GM21528 (cell line): ENCODE measurements around the gene SP1.
"Not testable (repeated sequence)": the region's sequence is repeated elsewhere in the genome, so short reads cannot be mapped to it uniquely, and the experiment has no call there.

ENCODE experiments used
- ATAC-seq: cut with Tn5 transposase; IDR thresholded peaks from one replicate; pipeline ENCODE4 v1.9.1; 2021; ENCODE audit warnings: mild to moderate bottlenecking, moderate library complexity; ENCODE audit not compliant: unreplicated experiment, low FRiP score

Gene SP1

DNA sequence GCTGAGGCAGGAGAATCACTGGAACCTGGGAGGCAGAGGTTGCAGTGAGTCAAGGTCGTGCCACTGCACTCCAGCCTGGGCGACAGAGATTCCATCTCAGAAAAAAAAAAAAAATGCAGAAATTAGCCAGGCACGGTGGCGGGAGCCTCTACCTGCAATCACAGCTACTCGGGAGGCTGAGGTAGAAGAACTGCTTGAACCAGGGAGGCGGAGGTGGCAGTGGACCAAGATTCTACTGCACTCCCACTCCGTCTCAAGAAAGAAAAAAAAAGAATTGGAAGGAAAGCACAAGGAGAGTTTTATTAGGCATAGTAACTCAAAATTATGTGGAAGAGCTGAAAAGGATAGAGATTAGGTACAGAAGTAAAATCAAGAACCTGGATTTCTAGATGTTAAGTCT is 22.9 kb downstream of the SP1 start:
- ATAC-seq: no peak

- ATAC-seq: no peak
These were observed 31.0 kb downstream of the SP1 start for GRCh38 chr12:53410951-53411350.

GRCh38 chr12:53413485-53414204 is 33.7 kb downstream of the SP1 start:
- no peak for ATAC-seq

- ATAC-seq: no peak
These were observed 34.9 kb downstream of the SP1 start for GRCh38 chr12:53414756-53415417.

- not testable (repeated sequence) for ATAC-seq
These were observed 35.9 kb downstream of the SP1 start for GRCh38 chr12:53415752-53416389.

GRCh38 chr12:53417291-53417816 is 37.4 kb downstream of the SP1 start:
- ATAC-seq: not testable (repeated sequence)

DNA sequence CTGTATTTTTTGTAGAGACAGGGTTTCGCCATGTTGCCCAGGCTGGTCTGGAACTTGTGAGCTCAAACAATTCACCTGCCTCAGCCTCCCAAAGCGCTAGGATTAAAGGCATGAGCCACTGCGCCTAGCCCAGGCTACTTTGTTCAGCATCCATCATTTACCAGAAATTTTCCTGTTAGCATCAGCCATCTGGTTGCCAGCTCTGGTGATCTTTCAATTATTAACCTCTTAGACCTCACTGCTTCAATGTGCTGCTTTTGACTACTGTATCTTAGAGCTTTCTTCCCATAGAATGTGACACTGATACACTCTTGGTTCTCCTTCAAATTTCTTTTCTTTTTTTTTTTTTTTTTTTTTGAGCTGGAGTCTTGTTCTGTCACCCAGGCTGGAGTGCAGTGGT is 38.2 kb downstream of the SP1 start:
- no peak for ATAC-seq

DNA sequence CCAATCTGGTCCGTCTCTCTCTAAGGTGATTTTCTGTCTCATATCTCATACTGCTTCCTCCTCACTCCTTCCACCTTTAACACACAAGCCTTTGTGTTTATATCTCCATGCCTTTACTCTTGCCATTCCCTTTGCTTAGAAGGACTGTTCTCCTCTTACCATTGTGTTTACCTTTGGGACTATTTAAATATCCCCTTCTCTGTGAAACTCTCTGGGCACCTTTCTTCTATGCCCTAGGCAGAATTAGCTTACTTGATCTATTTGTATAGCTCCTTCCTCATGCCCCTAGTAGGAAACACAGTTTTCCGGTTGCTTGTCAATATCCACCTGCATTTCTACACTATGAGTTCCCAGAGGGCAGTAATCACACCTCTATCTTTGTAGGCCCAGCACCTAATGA is 39.8 kb downstream of the SP1 start:
- ATAC-seq: no peak

DNA sequence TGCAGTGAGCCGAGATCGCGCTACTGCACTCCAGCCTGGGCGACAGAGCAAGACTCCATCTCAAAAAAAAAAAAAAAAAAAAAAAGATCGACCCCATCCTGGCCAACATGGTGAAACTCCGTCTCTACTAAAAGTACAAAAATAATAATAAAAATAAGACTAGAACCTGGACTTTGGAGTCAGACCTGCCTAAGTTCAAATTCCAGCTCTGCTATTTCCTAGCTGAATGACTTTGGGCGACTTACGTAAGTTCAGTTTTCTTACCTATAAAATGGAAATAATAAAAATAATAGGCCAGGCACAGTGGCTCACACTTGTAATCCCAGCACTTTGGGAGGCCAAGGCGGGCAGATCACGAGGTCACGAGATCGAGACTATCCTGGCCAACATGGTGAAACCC is 42.3 kb downstream of the SP1 start:
- not testable (repeated sequence) for ATAC-seq

DNA sequence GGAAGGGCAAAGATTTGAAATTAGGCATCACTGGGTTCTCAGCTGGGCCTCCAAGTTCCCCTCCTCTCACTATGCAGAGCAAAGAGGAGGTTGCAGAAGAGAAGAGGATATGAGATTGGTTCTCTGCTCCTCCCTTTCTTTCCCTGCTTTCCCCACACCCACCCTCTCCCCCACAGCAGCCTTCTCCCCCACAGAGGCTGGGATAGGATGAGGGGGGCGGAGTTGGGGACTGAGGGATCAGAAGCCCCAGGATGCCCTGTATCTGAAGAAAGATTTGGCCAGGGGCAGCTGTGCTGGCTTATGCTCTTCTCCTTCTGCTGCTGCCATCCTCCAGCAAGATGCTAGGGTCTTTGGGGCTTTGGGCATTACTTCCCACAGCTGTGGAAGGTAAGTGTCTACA is 43.6 kb downstream of the SP1 start, which contains the start of gene AMHR2:
AMHR2 (plus strand) TSS at position 259 of the 400 bp plus-strand sequence; CDS start at position 339, 80 bp downstream.
- ATAC-seq: no peak

GRCh38 chr12:53424626-53425514 is 44.9 kb downstream of the SP1 start:
- ATAC-seq: no peak

GRCh38 chr12:53425515-53426150 is 45.7 kb downstream of the SP1 start:
- no peak for ATAC-seq

GRCh38 chr12:53427905-53428594 is 48.1 kb downstream of the SP1 start:
- no peak for ATAC-seq

- no peak for ATAC-seq
These were observed 48.8 kb downstream of the SP1 start for GRCh38 chr12:53428741-53429140.

DNA sequence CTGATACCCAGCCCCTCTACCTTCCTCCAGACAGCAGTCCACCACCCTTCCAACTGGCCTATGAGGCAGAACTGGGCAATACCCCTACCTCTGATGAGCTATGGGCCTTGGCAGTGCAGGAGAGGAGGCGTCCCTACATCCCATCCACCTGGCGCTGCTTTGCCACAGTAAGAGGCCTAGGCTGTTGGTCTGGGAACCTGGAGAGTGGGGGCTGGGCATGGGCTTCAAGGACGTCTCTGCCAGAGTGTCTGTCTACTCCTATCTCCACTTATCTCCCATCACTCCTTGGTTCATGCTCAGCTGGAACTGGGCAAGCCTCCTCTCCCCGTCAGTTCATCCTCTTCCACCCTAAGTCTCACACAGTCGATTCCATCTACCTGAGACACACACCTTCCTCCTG is 50.1 kb downstream of the SP1 start:
- no peak for ATAC-seq

DNA sequence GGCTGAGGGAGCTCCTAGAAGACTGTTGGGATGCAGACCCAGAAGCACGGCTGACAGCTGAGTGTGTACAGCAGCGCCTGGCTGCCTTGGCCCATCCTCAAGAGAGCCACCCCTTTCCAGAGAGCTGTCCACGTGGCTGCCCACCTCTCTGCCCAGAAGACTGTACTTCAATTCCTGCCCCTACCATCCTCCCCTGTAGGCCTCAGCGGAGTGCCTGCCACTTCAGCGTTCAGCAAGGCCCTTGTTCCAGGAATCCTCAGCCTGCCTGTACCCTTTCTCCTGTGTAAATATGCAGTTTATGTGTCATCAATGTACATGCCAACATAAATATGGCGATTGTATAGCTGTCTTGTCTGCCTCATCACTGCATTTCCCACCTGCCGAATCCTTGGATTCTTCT is 51.2 kb downstream of the SP1 start:
- no peak for ATAC-seq

GRCh38 chr12:53435326-53435725 is 55.4 kb downstream of the SP1 start:
- ATAC-seq: not testable (repeated sequence)

DNA sequence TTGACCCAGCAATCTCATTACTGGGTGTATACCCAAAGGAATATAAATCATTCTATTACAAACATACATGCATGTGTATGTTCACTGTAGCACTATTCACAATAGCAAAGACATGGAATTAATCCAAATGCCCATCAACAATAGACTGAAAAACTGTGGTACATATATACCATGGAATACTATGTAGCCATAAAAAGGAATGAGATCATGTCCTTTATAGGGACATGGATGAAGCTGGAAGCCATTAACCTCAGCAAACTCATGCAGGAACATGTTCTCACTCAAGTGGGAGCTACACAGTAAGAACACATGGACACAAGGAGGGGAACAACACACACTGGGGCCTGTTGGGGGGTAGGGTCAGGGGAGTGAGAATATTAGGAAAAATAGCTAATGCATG is 59.6 kb downstream of the SP1 start:
- not testable (repeated sequence) for ATAC-seq
